ENCODE data around the gene MYO9A. TPM values are rescaled to one million over a fixed set of nuclear protein-coding genes. Genes with fewer than 3 reads are reported as not detected.

MYO9A gene
- total and polyA plus RNA-seq, 2 donors (not counting 1 experiment from before 2014, with no cell fraction given): 6.2 to 66.1 TPM

DNA sequence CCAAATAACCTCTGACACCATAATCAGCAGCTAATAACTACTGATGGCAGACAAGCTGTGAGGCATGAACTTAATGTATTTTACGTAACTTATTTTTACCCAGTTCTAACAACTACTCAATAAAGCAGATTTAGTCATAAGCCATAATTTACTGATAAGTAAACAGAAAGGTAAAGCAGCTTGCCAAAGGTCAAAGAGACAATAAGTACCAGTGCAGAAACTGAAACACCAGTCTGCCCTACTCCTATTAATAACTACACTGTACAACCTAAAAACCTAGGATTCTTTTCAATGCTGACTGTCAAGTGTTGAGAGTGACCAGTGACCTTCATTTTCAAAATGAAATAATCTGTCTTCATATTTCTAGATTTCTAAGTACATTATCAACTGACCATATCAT lies 155.4 kb downstream of the MYO9A start:
- no peak for TF ChIP-seq CTCF (IDR thresholded peaks at IDR 0.05)
- no peak for TF ChIP-seq EZH2 (IDR thresholded peaks at IDR 0.05; ENCODE audit: borderline replicate concordance, insufficient read depth, low read depth, low read length, poor library complexity, severe bottlenecking)
- no peaks in the 10 kb centered on the region for H3K4me1 Mint-ChIP-seq
- intact Hi-C loops (cut with micrococcal nuclease): no loop called here
- Histone ChIP-seq H3K36me3 (replicated peaks in 1 of 2; ENCODE audit: control extremely low read depth in 1 of 2, control insufficient read depth in 1 of 2, extremely low read depth in 1 of 2, insufficient read depth in 2 of 2, low read length in 1 of 2) (peaks cover 0 to 16% of the 10 kb centered on the region in 2 experiments), H3K4me2 (replicated peaks; ENCODE audit: low read depth, low read length, poor library complexity, severe bottlenecking) (no peak overlapping the region), H3K9ac (ENCODE audit: low read length) (no peak overlapping the region), H3K27ac (ENCODE audit: low read length in 2 of 2) (no peak overlapping the region), H3K4me3 (ENCODE audit: control extremely low read depth in 1 of 5, extremely low read depth in 1 of 5, insufficient read depth in 1 of 5, low read depth in 2 of 5, low read length in 4 of 5) (no peak overlapping the region), H3K9me3 (ENCODE audit: control extremely low read depth in 1 of 3, control insufficient read depth in 2 of 3, insufficient read depth in 1 of 3, low read length in 2 of 3) (no peaks in the 10 kb centered on the region), H3K79me2 (ENCODE audit: control insufficient read depth, insufficient read depth, low read length) (no peaks in the 10 kb centered on the region), H3K27me3 (replicated peaks in 1 of 4; ENCODE audit: control extremely low read depth in 1 of 4, control insufficient read depth in 3 of 4, insufficient read depth in 4 of 4, low read length in 3 of 4) (no peaks in the 10 kb centered on the region), H4K20me1 (ENCODE audit: control insufficient read depth, insufficient read depth, low read length, poor library complexity, severe bottlenecking) (no peaks in the 10 kb centered on the region), H2AFZ (ENCODE audit: insufficient read depth, low read depth, low read length, poor library complexity, severe bottlenecking) (no peak overlapping the region), H3K4me1 (ENCODE audit: control insufficient read depth in 2 of 2, insufficient read depth in 2 of 2, low read length in 2 of 2) (no peaks in the 10 kb centered on the region)
- no peak for DNase-seq
- no CpG with 5 or more reads among the region's 1 CpG for WGBS (ENCODE audit: insufficient coverage)
- H3K27ac Mint-ChIP-seq: no peak overlapping the region
- H3K4me3 Mint-ChIP-seq: no peak overlapping the region
- ATAC-seq (ENCODE audit: low read depth): no peak
- H3K9me3 Mint-ChIP-seq (ENCODE audit: insufficient read depth): no peaks in the 10 kb centered on the region
- CTCF ChIA-PET: no interaction called here
- no peaks in the 10 kb centered on the region for H3K27me3 Mint-ChIP-seq
- POLR2A ChIA-PET: no interaction called here

GRCh38 chr15:71957026-71957425 lies 160.9 kb downstream of the MYO9A start:
- H3K4me1 Mint-ChIP-seq: no peaks in the 10 kb centered on the region
- Histone ChIP-seq H3K9ac (ENCODE audit: low read length) (no peak overlapping the region), H3K4me3 (ENCODE audit: control extremely low read depth in 1 of 5, extremely low read depth in 1 of 5, insufficient read depth in 1 of 5, low read depth in 2 of 5, low read length in 4 of 5) (no peak overlapping the region), H3K79me2 (ENCODE audit: control insufficient read depth, insufficient read depth, low read length) (no peaks in the 10 kb centered on the region), H3K4me1 (ENCODE audit: control insufficient read depth in 2 of 2, insufficient read depth in 2 of 2, low read length in 2 of 2) (no peaks in the 10 kb centered on the region), H3K27me3 (replicated peaks in 1 of 4; ENCODE audit: control extremely low read depth in 1 of 4, control insufficient read depth in 3 of 4, insufficient read depth in 4 of 4, low read length in 3 of 4) (no peaks in the 10 kb centered on the region), H3K4me2 (replicated peaks; ENCODE audit: low read depth, low read length, poor library complexity, severe bottlenecking) (no peak overlapping the region), H4K20me1 (ENCODE audit: control insufficient read depth, insufficient read depth, low read length, poor library complexity, severe bottlenecking) (no peaks in the 10 kb centered on the region), H3K9me3 (ENCODE audit: control extremely low read depth in 1 of 3, control insufficient read depth in 2 of 3, insufficient read depth in 1 of 3, low read length in 2 of 3) (no peaks in the 10 kb centered on the region), H3K36me3 (replicated peaks in 1 of 2; ENCODE audit: control extremely low read depth in 1 of 2, control insufficient read depth in 1 of 2, extremely low read depth in 1 of 2, insufficient read depth in 2 of 2, low read length in 1 of 2) (peaks cover 0 to 11% of the 10 kb centered on the region in 2 experiments), H2AFZ (ENCODE audit: insufficient read depth, low read depth, low read length, poor library complexity, severe bottlenecking) (no peak overlapping the region), H3K27ac (ENCODE audit: low read length in 2 of 2) (no peak overlapping the region)
- intact Hi-C loops (cut with micrococcal nuclease): no loop called here
- ChIA-PET CTCF (no interaction called here), POLR2A (no interaction called here)
- ATAC-seq (ENCODE audit: low read depth): no peak
- no peak for DNase-seq
- WGBS (ENCODE audit: insufficient coverage): no CpG with 5 or more reads among the region's 2 CpGs
- no peak overlapping the region for H3K27ac Mint-ChIP-seq
- H3K9me3 Mint-ChIP-seq (ENCODE audit: insufficient read depth): no peaks in the 10 kb centered on the region
- H3K4me3 Mint-ChIP-seq: no peak overlapping the region
- no peaks in the 10 kb centered on the region for H3K27me3 Mint-ChIP-seq
- no peak for TF ChIP-seq EZH2 (IDR thresholded peaks at IDR 0.05; ENCODE audit: borderline replicate concordance, insufficient read depth, low read depth, low read length, poor library complexity, severe bottlenecking)
- TF ChIP-seq CTCF (IDR thresholded peaks at IDR 0.05): no peak

All from B cell (primary cell).